SW 1271 (cell line): ENCODE measurements around the gene CCDC187.

Source experiments
- DNase-seq, 2 experiments: peaks; one replicate each; lab custom pipeline; 2025; lab: John Stamatoyannopoulos, UW

CCDC187 gene

GRCh38 chr9:136206602-136207275, 97.2 kb downstream of the CCDC187 start:
- DNase-seq, result no peak

GRCh38 chr9:136205707-136205992, 98.2 kb downstream of the CCDC187 start:
- no peak for DNase-seq

DNA sequence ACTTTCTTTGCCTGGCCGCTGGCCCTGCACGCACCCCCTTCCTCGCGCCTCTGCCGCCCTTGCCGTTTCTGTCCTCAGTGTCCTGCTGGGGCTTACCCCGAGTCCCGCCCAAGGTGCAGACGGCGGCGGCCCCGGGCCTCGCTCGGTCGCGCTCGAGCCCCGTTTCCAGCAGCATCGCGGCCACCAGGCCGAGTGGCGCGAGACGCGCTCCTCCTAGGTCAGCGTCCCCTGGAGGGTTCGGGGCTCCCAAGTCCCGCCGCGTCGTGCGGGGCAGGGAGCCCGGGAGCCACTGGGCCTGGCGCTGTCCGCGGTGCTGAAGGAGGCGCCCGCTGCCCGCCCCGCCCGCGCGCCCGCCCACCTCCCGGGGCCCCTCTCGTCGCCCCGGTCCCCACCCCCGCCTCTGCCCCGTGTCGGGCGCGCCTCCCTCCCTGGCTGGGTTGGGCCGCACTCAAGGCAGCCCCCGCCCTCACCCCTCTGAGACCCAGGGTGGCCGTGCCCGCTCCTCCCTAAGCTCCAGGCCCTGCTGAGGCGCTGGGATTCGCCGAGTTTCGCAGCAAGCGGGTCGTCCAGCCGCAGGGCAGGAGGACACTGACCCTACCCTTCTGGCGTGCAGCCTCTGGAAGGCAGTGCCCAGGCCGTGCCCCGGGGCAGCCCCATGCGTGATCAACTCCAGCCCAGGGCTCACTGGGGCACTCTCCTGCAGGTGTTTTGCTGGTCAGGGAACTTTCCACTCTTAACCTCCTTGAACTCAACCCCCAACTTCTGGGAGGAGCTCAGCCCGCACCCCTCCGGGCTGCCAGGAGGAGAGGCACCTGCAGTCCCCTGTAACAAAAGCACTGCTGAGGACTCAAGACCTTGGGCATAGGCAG, 98.8 kb downstream of the CCDC187 start, which contains the start of gene LHX3:
Gene LHX3, minus strand, starts transcription at position 291 of the 869 bp plus-strand sequence. Its CDS starts 116 bp downstream, at position 175.
- no peak for DNase-seq

GRCh38 chr9:136204145-136204805, 99.6 kb downstream of the CCDC187 start:
- no peak for DNase-seq

DNA sequence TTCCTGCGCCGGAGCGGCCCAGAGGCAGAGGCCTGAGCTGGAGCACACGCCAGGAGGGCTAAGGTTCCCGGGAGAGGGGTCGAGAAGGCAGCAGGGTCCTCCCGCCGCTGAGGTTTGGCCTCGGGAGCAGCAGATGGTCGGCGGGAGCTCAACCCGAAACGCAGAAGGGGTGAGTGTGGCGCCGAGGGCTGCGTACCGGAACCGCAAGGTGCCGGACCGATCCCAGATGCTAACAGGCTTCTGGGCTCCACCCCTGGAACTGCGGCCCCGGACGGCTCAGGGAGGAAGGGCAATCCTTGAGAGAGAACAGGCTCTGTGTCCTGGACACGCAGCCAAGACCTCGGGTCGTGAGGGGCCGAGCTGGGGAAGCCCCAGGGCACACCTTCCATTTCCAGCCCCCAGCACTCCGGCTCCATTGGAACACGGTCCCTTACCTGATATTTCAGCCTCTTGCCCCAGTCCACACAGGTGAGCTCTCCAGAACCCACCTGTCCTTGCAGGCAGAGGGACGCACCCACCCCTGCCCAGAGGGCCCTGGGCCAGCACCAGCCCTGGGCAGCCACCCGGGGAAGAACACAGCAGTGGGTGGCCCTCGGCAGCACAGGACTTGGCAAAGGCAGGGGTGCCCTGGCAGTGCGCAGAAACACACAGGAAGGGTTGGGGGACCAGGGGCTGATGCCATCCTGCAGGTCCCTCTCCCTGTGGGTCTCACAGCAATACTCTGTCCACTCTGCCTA, 100.3 kb downstream of the CCDC187 start:
- DNase-seq, result no peak

GRCh38 chr9:136202454-136203407, 101.2 kb downstream of the CCDC187 start:
- no peak for DNase-seq

- DNase-seq, result no peak
Measured at GRCh38 chr9:136201609-136202453, 102.1 kb downstream of the CCDC187 start.

GRCh38 chr9:136201174-136201573, 102.7 kb downstream of the CCDC187 start:
- DNase-seq, result no peak

- DNase-seq, result no peak
Measured at GRCh38 chr9:136200424-136200823, 103.5 kb downstream of the CCDC187 start.
